IMR-90 (cell line): Measurements from ENCODE around the gene APOL3. TPM values are rescaled to one million over a fixed set of nuclear protein-coding genes. Genes with fewer than 3 reads are reported as not detected.

Source experiments
- ATAC-seq: fragments of 200-7000 bp; cut with Tn5 transposase; 2 replicates; pipeline ENCODE4 v1.9.1; 2020; ENCODE audit warnings: low read depth, mild to moderate bottlenecking, moderate library complexity
- BruUV-seq: library from RNA; stranded (reverse); fragments of 400-500 nt; replicated peaks from 2 replicates; lab custom pipeline; 2021; lab: Mats Ljungman, UMichigan
- CTCF ChIA-PET: fragments of 300-600 bp; formaldehyde crosslinking; extraction: SDS; loops from one replicate; lab custom pipeline; 2021; ENCODE audit warnings: antibody characterized with exemption; lab: Yijun Ruan, JAX
- POLR2A ChIA-PET: fragments of 300-600 bp; sonication (Branson Sonifier 250); formaldehyde crosslinking; loops from one replicate; lab custom pipeline; 2022; ENCODE audit warnings: antibody characterized with exemption; ENCODE audit not compliant: unreplicated experiment; lab: Charles Lee
- DNase-seq: peaks from one replicate; pipeline ENCODE4 v3.0.0; 2013
- H2AFZ ChIP-seq: replicated peaks from 2 replicates; pipeline ENCODE3; 2013; ENCODE audit warnings: low read length, mild to moderate bottlenecking; ENCODE audit not compliant: poor library complexity
- H2AK5ac ChIP-seq: 2 replicates; pipeline ENCODE4 v1.6.1; 2013; ENCODE audit warnings: low read depth, low read length, inconsistent platforms
- H2AK9ac ChIP-seq: replicated peaks from 2 replicates; pipeline ENCODE3; 2013; ENCODE audit warnings: mild to moderate bottlenecking, low read depth, low read length, moderate library complexity; ENCODE audit not compliant: poor library complexity
- H2BK120ac ChIP-seq: 2 replicates; pipeline ENCODE4 v1.6.1; 2013; ENCODE audit warnings: low read depth, low read length, inconsistent platforms
- H2BK15ac ChIP-seq: 3 replicates; pipeline ENCODE4 v1.6.1; 2013; ENCODE audit warnings: low read depth, low read length, inconsistent platforms
- H2BK20ac ChIP-seq: 2 replicates; pipeline ENCODE4 v1.6.1; 2013; ENCODE audit warnings: low read depth, mild to moderate bottlenecking, inconsistent platforms, low read length, moderate library complexity
- H2BK5ac ChIP-seq: 2 replicates; pipeline ENCODE4 v1.6.1; 2013; ENCODE audit warnings: mild to moderate bottlenecking, low read depth, low read length, inconsistent platforms; ENCODE audit not compliant: poor library complexity, severe bottlenecking
- H3K14ac ChIP-seq: replicated peaks from 2 replicates; pipeline ENCODE4 v1.6.1; 2013; ENCODE audit warnings: low read depth, low read length, inconsistent platforms
- H3K18ac ChIP-seq: 2 replicates; pipeline ENCODE4 v1.6.1; 2013; ENCODE audit warnings: low read depth, low read length, control low read depth
- H3K23ac ChIP-seq: 2 replicates; pipeline ENCODE4 v1.6.1; 2013; ENCODE audit warnings: low read depth, low read length, inconsistent platforms
- H3K27ac ChIP-seq: 2 replicates; pipeline ENCODE4 v1.5.1; 2013; ENCODE audit warnings: mild to moderate bottlenecking, control low read depth, low read length; ENCODE audit not compliant: insufficient read depth
- H3K27me3 ChIP-seq: 2 replicates; pipeline ENCODE4 v1.6.1; 2013; ENCODE audit warnings: low read length; ENCODE audit not compliant: control insufficient read depth, insufficient read depth
- H3K36me3 ChIP-seq: 2 replicates; pipeline ENCODE4 v1.6.1; 2013; ENCODE audit warnings: low read length, mixed read lengths; ENCODE audit not compliant: control insufficient read depth, insufficient read depth
- H3K4ac ChIP-seq: 2 replicates; pipeline ENCODE4 v1.6.1; 2013; ENCODE audit warnings: low read depth, low read length, inconsistent platforms
- H3K4me1 ChIP-seq: 2 replicates; pipeline ENCODE4 v1.6.1; 2013; ENCODE audit warnings: low read length, mixed read lengths; ENCODE audit not compliant: control insufficient read depth, insufficient read depth
- H3K4me2 ChIP-seq: 2 replicates; pipeline ENCODE4 v1.6.1; 2013; ENCODE audit warnings: low read depth, mild to moderate bottlenecking, control low read depth, low read length, moderate library complexity
- H3K4me3 ChIP-seq: 2 replicates; pipeline ENCODE4 v1.5.1; 2013; ENCODE audit warnings: low read depth, mild to moderate bottlenecking, control low read depth, low read length, moderate library complexity; ENCODE audit not compliant: insufficient read depth
- H3K56ac ChIP-seq: 2 replicates; pipeline ENCODE4 v1.6.1; 2013; ENCODE audit warnings: low read length, inconsistent platforms; ENCODE audit not compliant: insufficient read depth; ENCODE audit errors: extremely low read depth
- H3K79me1 ChIP-seq, 2 experiments: 2 replicates each; pipeline ENCODE4 v1.6.1; 2013; ENCODE audit warnings: low read length in 2 of 2, inconsistent platforms in 1 of 2, low read depth in 1 of 2
- H3K9ac ChIP-seq: 2 replicates; pipeline ENCODE4 v1.6.1; 2013; ENCODE audit warnings: low read depth, low read length, control low read depth
- H3K9me1 ChIP-seq: 2 replicates; pipeline ENCODE4 v1.6.1; 2013; ENCODE audit warnings: low read length, inconsistent platforms; ENCODE audit not compliant: insufficient read depth
- H3K9me3 ChIP-seq: 2 replicates; pipeline ENCODE4 v1.6.1; 2013; ENCODE audit warnings: low read length; ENCODE audit not compliant: control insufficient read depth, insufficient read depth
- H4K20me1 ChIP-seq: 2 replicates; pipeline ENCODE4 v1.6.1; 2013; ENCODE audit warnings: low read length, inconsistent platforms; ENCODE audit not compliant: insufficient read depth
- H4K5ac ChIP-seq: 2 replicates; pipeline ENCODE4 v1.6.1; 2013; ENCODE audit warnings: mild to moderate bottlenecking, low read depth, low read length, control low read depth
- H4K8ac ChIP-seq, 2 experiments: 2 replicates each; pipeline ENCODE4 v1.6.1; 2013; ENCODE audit warnings: low read depth in 2 of 2, low read length in 2 of 2, control low read depth in 1 of 2, inconsistent platforms in 1 of 2
- H4K91ac ChIP-seq: 2 replicates; pipeline ENCODE4 v1.6.1; 2013; ENCODE audit warnings: low read depth, low read length, inconsistent platforms; ENCODE audit not compliant: insufficient read depth
- CEBPB ChIP-seq: IDR thresholded peaks from 2 replicates; pipeline ENCODE4 v1.6.1; 2012; ENCODE audit warnings: low read depth, low read length, improper control_type of control experiment
- CHD1 ChIP-seq: IDR thresholded peaks from 2 replicates; pipeline ENCODE4 v1.6.1; 2012; ENCODE audit warnings: low read depth, low read length, improper control_type of control experiment
- CTCF ChIP-seq: conservative IDR thresholded peaks from 2 replicates; pipeline ENCODE4 v1.5.1; 2012; ENCODE audit warnings: mild to moderate bottlenecking, low read depth, low read length, improper control_type of control experiment
- FOS ChIP-seq: fragments of 150-350 bp; IDR thresholded peaks from 2 replicates; pipeline ENCODE4 v1.6.1; 2016; ENCODE audit warnings: low read depth, low read length
- MAFK ChIP-seq: IDR thresholded peaks from 2 replicates; pipeline ENCODE4 v1.6.1; 2012; ENCODE audit warnings: low read depth, low read length, improper control_type of control experiment
- MAZ ChIP-seq: IDR thresholded peaks from 2 replicates; pipeline ENCODE4 v1.6.1; 2012; ENCODE audit warnings: low read depth, mild to moderate bottlenecking, low read length, improper control_type of control experiment, moderate library complexity, borderline replicate concordance
- NFE2L2 ChIP-seq: fragments of 150-350 bp; IDR thresholded peaks from 2 replicates; pipeline ENCODE4 v1.6.1; 2016; ENCODE audit warnings: low read depth, mild to moderate bottlenecking, low read length
- RAD21 ChIP-seq: IDR thresholded peaks from 2 replicates; pipeline ENCODE4 v1.6.1; 2012; ENCODE audit warnings: low read length, improper control_type of control experiment
- RCOR1 ChIP-seq: IDR thresholded peaks from 2 replicates; pipeline ENCODE4 v1.6.1; 2012; ENCODE audit warnings: mild to moderate bottlenecking, low read length, improper control_type of control experiment; ENCODE audit not compliant: insufficient replicate concordance
- RFX5 ChIP-seq: IDR thresholded peaks from 2 replicates; pipeline ENCODE4 v1.8.0; 2012; ENCODE audit warnings: low read depth, mild to moderate bottlenecking, low read length, moderate library complexity
- SMC3 ChIP-seq: fragments of 150-350 bp; IDR thresholded peaks from 2 replicates; pipeline ENCODE4 v1.6.1; 2016; ENCODE audit warnings: low read depth, mild to moderate bottlenecking, antibody characterized with exemption, low read length, moderate library complexity
- WGBS, 2 experiments: methylation state at CpG; one replicate each; pipeline versions ENCODE4 v1.1.5 to v1.1.7; 2013; ENCODE audit warnings: missing lambda C conversion rate in 2 of 2; ENCODE audit not compliant: insufficient read length in 1 of 2; ENCODE audit errors: extremely low coverage in 2 of 2; 5-methylcytosine and 5-hydroxymethylcytosine counted together
- dilution Hi-C: fragments of 300-500 bp; cut with HindIII; formaldehyde crosslinking; loops from one replicate; pipeline ENCODE4 v1.14.3; 2018; ENCODE audit warnings: low sequenced_read_pairs; ENCODE audit not compliant: unreplicated experiment
- in situ Hi-C: fragments of 300-500 bp; cut with MboI; formaldehyde crosslinking; loops from 3 replicates; pipeline ENCODE4 v1.14.3; 2019; ENCODE audit warnings: low sequenced_read_pairs, inconsistent platforms, mixed read lengths
- intact Hi-C: fragments of 100-400 bp; cut with micrococcal nuclease; formaldehyde crosslinking; loops from 2 replicates; pipeline ENCODE4 v1.10.0; 2022
- polyA plus RNA-seq, 3 experiments: library from polyadenylated mRNA; depleted of rRNA; stranded (reverse); fragments of >200 nt; gene quantifications; 2 replicates each; pipeline ENCODE4 v1.2.3, GENCODE V29; 2012; ENCODE audit warnings: low replicate concordance in 1 of 3
- total RNA-seq: library from RNA; depleted of rRNA; stranded (reverse); fragments of >200 nt; gene quantifications from 2 replicates; pipeline ENCODE4 v1.2.3, GENCODE V29; 2012

The APOL3 gene
- total and polyA plus RNA-seq, 2 of the 4 experiments (the other 2 are of a cell fraction) = 1.4 to 2.3 TPM

- H3K56ac ChIP-seq = no peak overlapping the region
- H3K36me3 ChIP-seq = no peaks in the 10 kb centered on the region
- no peak overlapping the region for H4K91ac ChIP-seq
- no peak overlapping the region for H3K9ac ChIP-seq
- H2AK5ac ChIP-seq = no peak overlapping the region
- DNase-seq (peak; percentile 64), ATAC-seq (peak; percentile 70)
- H3K27me3 ChIP-seq = peaks cover 10% of the 10 kb centered on the region; the same call in 1 of the 2 replicates
- peaks cover 3% of the 10 kb centered on the region for H3K4me1 ChIP-seq
- WGBS, 2 experiments = 72% methylated on average over 6 of the region's 17 CpGs; no CpG with 5 or more reads in 1 of the 2 experiments
- H3K9me1 ChIP-seq = no peaks in the 10 kb centered on the region
- BruUV-seq = no TSS peak
- H3K27ac ChIP-seq = no peak overlapping the region
- no peak overlapping the region for H2BK15ac ChIP-seq
- no peak overlapping the region for H3K4me3 ChIP-seq
- H3K79me1 ChIP-seq = peaks cover 0 to 3% of the 10 kb centered on the region in 2 experiments; a peak in 1 of 4 replicates
- no peak overlapping the region for H4K8ac ChIP-seq
- no peak overlapping the region for H3K14ac ChIP-seq
- no peak overlapping the region for H3K23ac ChIP-seq
- dilution Hi-C loops (no loop called here), in situ Hi-C loops (loop anchor here (10.0 kb wide), 1 partner anchor 294 kb away; the partner anchor contains the start of gene TXN2), intact Hi-C loops (no loop called here)
- no peaks in the 10 kb centered on the region for H4K20me1 ChIP-seq
- no peak overlapping the region for H2BK120ac ChIP-seq
- ChIA-PET POLR2A (no interaction called here), CTCF (interaction anchor here (0.6 to 1.1 kb wide), 2 partner anchors 18 to 105 kb away, joined by 3 to 5 read pairs; no protein-coding TSS in a partner anchor)
- no peak overlapping the region for H2BK5ac ChIP-seq
- H2AFZ ChIP-seq = peak overlapping the region; percentile 26
- H2AK9ac ChIP-seq = no peak overlapping the region
- no peak overlapping the region for H4K5ac ChIP-seq
- H2BK20ac ChIP-seq = no peak overlapping the region
- H3K4ac ChIP-seq = no peak overlapping the region
- no peak overlapping the region for H3K18ac ChIP-seq
- TF ChIP-seq MAZ = no peak
- no peak for TF ChIP-seq CEBPB
- no peak for TF ChIP-seq NFE2L2
- TF ChIP-seq RCOR1 = no peak
- TF ChIP-seq RAD21 = no peak
- TF ChIP-seq MAFK = no peak
- no peak for TF ChIP-seq SMC3
- TF ChIP-seq FOS = no peak
- TF ChIP-seq CTCF = no peak
- TF ChIP-seq CHD1 = no peak
- TF ChIP-seq RFX5 = no peak
- H3K4me2 ChIP-seq = no peak overlapping the region
- H3K9me3 ChIP-seq = no peaks in the 10 kb centered on the region
Observed at GRCh38 chr22:36191106-36191836, 30.7 kb upstream of the APOL3 start.
